K562 (cell line): Measurements from ENCODE around the gene ANO10.

Experiments
- FOSL1 ChIP-seq: fragments of 200-800 bp; sonication (Bioruptor generic); conservative IDR thresholded peaks from 2 replicates; pipeline ENCODE4 v1.6.1; 2016; ENCODE audit warnings: missing genetic modification characterization, missing compliant biosample characterization
- HDAC2 ChIP-seq: fragments of 450-650 bp; IDR thresholded peaks from 2 replicates; pipeline ENCODE4 v1.6.1; 2016; ENCODE audit warnings: mild to moderate bottlenecking
- JUNB ChIP-seq: fragments of 450-650 bp; formaldehyde crosslinking; conservative IDR thresholded peaks from 2 replicates; pipeline ENCODE4 v1.4.0; 2020; ENCODE audit warnings: mild to moderate bottlenecking
- KLF16 ChIP-seq: IDR thresholded peaks from 2 replicates; pipeline ENCODE4 v1.6.1; 2016; ENCODE audit warnings: antibody characterized with exemption
- MED1 ChIP-seq: sonication (generic); formaldehyde crosslinking; IDR thresholded peaks from 2 replicates; pipeline ENCODE4 v1.8.1; 2023; ENCODE audit warnings: missing genetic modification reagents, borderline replicate concordance
- NRF1 ChIP-seq, 2 experiments: fragments of 450-650 bp; IDR thresholded peaks in 1 of 2; conservative IDR thresholded peaks in 1 of 2; 2 replicates each; pipeline ENCODE4 v1.6.1; 2014; ENCODE audit warnings: mild to moderate bottlenecking in 2 of 2
- SMAD1 ChIP-seq: fragments of 150-350 bp; IDR thresholded peaks from 2 replicates; pipeline ENCODE4 v1.6.1; 2014; ENCODE audit warnings: low read length, low read depth; ENCODE audit not compliant: partially characterized antibody
- ZBTB8A ChIP-seq: fragments of 450-650 bp; IDR thresholded peaks from 2 replicates; pipeline ENCODE4 v1.6.1; 2018; ENCODE audit warnings: mild to moderate bottlenecking, moderate library complexity; ENCODE audit not compliant: partially characterized antibody
- ZFP36 ChIP-seq: fragments of 150-350 bp; IDR thresholded peaks from 2 replicates; pipeline ENCODE4 v1.6.1; 2018; ENCODE audit warnings: low read length, low read depth; ENCODE audit not compliant: partially characterized antibody
- TF ChIP-seq, protein P1 (sequence below), 3 experiments: IDR thresholded peaks in 2 of 3; conservative IDR thresholded peaks in 1 of 3; 2 replicates each; pipeline ENCODE4 v1.5.1; 2011 to 2012; ENCODE audit warnings: low read length in 3 of 3, mild to moderate bottlenecking in 3 of 3, control low read depth in 2 of 3, improper control_type of control experiment in 1 of 3, inconsistent platforms in 1 of 3, low read depth in 1 of 3, mixed read lengths in 1 of 3, moderate library complexity in 1 of 3; ENCODE audit not compliant: insufficient read depth in 2 of 3
- TF ChIP-seq, protein P2 (sequence below): fragments of 450-650 bp; formaldehyde crosslinking; IDR thresholded peaks from 2 replicates; pipeline ENCODE4 v1.4.0; 2022; ENCODE audit warnings: missing genetic modification characterization
- TF ChIP-seq, protein P3 (sequence below), 3 experiments: fragments of 200-800 bp in 1 of 3; sonication (Bioruptor generic) in 1 of 3; sonication (generic) in 1 of 3; formaldehyde crosslinking in 1 of 3; IDR thresholded peaks; 2 replicates each; pipeline versions ENCODE4 v1.6.1 to v1.8.0; 2016 to 2022; ENCODE audit warnings: mild to moderate bottlenecking in 2 of 3, missing compliant biosample characterization in 2 of 3, missing genetic modification characterization in 2 of 3, missing genetic modification reagents in 1 of 3

DNA sequence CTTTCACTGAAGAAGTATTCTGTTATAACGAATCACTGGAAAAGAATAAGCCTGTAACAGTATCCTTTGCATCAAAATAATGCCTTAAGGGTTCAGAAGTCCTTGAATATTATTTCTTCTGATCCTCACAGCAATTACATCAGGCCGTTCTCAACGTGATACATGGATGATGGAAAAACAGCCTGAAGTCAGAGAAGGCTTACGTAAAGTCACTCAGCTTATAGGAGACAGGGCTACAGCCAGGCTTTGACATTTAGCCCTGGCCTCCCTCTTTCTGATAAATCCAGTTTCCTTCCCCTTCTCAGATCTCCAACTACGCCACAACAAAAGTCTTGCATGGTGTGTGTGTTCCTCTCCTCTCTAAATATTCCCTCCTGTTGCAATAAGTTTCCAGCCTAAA lies 131.9 kb downstream of the ANO10 start:
- TF ChIP-seq, protein P1, sequence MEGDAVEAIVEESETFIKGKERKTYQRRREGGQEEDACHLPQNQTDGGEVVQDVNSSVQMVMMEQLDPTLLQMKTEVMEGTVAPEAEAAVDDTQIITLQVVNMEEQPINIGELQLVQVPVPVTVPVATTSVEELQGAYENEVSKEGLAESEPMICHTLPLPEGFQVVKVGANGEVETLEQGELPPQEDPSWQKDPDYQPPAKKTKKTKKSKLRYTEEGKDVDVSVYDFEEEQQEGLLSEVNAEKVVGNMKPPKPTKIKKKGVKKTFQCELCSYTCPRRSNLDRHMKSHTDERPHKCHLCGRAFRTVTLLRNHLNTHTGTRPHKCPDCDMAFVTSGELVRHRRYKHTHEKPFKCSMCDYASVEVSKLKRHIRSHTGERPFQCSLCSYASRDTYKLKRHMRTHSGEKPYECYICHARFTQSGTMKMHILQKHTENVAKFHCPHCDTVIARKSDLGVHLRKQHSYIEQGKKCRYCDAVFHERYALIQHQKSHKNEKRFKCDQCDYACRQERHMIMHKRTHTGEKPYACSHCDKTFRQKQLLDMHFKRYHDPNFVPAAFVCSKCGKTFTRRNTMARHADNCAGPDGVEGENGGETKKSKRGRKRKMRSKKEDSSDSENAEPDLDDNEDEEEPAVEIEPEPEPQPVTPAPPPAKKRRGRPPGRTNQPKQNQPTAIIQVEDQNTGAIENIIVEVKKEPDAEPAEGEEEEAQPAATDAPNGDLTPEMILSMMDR (IDR thresholded peaks at IDR 0.05 in 2 of 3, conservative IDR thresholded peaks at IDR 0.05 in 1 of 3; ENCODE audit: insufficient read depth in 2 of 3, low read depth in 1 of 3, low read length in 3 of 3) = no peak
- TF ChIP-seq ZBTB8A (no peak), KLF16 (no peak), MED1 (CRISPR knock-in tag) (no peak), NRF1 (conservative IDR thresholded peaks at IDR 0.05 in 1 of 2, IDR thresholded peaks at IDR 0.05 in 1 of 2) (no peak), SMAD1 (no peak), ZFP36 (no peak), HDAC2 (no peak), JUNB (CRISPR knock-in tag) (no peak), FOSL1 (tag) (no peak)
- TF ChIP-seq, protein P2, sequence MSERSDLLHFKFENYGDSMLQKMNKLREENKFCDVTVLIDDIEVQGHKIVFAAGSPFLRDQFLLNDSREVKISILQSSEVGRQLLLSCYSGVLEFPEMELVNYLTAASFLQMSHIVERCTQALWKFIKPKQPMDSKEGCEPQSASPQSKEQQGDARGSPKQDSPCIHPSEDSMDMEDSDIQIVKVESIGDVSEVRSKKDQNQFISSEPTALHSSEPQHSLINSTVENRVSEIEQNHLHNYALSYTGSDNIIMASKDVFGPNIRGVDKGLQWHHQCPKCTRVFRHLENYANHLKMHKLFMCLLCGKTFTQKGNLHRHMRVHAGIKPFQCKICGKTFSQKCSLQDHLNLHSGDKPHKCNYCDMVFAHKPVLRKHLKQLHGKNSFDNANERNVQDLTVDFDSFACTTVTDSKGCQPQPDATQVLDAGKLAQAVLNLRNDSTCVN = no peak
- TF ChIP-seq, protein P3, sequence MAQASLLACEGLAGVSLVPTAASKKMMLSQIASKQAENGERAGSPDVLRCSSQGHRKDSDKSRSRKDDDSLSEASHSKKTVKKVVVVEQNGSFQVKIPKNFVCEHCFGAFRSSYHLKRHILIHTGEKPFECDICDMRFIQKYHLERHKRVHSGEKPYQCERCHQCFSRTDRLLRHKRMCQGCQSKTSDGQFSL (CRISPR knock-in tag; IDR thresholded peaks at IDR 0.05) = no peak
- TF ChIP-seq, protein P3 (tag; IDR thresholded peaks at IDR 0.05) = no peak
